AG08395 (cell line): Measurements from ENCODE around the gene PRPS2.
A peak's percentile ranks its signal among the peaks of the same experiment; 100 is the strongest.

ENCODE experiments used
- DNase-seq: peaks from one replicate; pipeline ENCODE4 v3.0.0; 2012; ENCODE audit warnings: mixed read lengths, low spot score

Gene PRPS2

GRCh38 chrX:12791257-12792228 lies at the start of gene PRPS2:
TSS of gene PRPS2 (plus strand) at chrX:12791412. CDS start at chrX:12791498, 86 bp downstream.
- DNase-seq = peak; percentile 66

DNA sequence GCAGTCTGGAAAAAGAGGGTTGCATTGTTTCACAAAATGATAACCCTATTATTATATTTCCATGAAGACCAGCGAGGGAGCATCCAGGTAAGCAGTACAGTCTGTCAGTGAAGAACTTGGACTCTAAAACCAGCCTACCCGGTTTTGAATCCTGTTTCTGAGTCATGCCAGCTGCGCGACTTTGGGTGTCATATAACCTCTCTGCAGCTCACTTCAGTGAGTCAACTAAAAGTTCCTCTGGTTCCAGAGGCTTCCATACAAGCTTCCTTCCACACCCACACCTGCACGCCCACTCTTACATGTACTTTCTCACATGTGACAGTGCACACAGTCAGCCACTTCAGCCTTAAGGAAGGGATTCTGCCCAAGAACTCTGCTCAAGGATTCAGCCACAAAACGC lies 49.8 kb upstream of the PRPS2 start:
- DNase-seq = no peak

GRCh38 chrX:12747433-12747832 lies 43.8 kb upstream of the PRPS2 start:
- DNase-seq = no peak

DNA sequence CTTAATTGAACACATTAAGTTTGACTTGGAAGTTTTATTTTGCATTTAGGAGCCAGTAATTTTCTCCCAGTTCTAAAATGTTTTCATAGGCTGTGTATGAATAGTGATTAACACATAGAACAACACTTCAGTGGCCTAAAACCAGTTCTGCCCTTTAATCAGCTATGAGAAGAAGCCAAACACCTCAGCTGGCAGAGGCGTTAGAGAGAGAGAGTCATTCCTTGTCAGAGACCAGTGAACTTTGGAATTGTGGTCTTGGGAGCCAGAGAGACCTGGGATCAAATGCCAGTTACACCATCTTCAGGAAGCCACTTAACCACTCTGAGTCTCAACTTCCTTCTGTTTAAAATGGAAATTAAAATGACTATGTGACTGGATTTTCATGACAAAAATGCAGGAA lies 39.3 kb upstream of the PRPS2 start:
- DNase-seq = no peak

- no peak for DNase-seq
These were observed 37.8 kb upstream of the PRPS2 start for GRCh38 chrX:12753366-12753765.

DNA sequence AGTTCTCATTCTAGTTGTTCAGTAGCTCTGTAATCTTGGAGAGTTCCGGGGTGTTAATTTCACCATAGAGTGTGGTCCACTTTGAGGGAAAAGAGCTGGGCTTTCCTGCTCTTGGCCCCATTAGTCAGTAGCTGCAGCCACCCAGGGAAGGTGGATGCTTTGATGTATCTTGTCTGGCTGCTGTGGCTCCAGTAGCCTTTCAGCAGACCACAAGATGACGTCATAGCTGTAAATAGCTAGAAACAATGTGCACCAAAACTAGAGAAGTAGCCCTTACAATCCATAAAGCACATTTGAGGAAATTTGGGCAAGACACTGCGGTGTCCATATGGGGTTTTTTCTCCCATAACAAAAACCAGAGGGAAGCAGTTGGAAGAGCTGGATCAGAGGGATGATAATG lies 32.9 kb upstream of the PRPS2 start:
- DNase-seq = no peak

GRCh38 chrX:12767856-12768255 lies 23.4 kb upstream of the PRPS2 start:
- no peak for DNase-seq

- no peak for DNase-seq
These were observed 22.7 kb upstream of the PRPS2 start for GRCh38 chrX:12768491-12768890.

- peak; percentile 17 for DNase-seq
These were observed 20.8 kb upstream of the PRPS2 start for GRCh38 chrX:12770440-12770839.

GRCh38 chrX:12771445-12772069 lies 19.7 kb upstream of the PRPS2 start:
- peak; percentile 26 for DNase-seq

GRCh38 chrX:12777670-12778069 lies 13.5 kb upstream of the PRPS2 start:
- DNase-seq = no peak

DNA sequence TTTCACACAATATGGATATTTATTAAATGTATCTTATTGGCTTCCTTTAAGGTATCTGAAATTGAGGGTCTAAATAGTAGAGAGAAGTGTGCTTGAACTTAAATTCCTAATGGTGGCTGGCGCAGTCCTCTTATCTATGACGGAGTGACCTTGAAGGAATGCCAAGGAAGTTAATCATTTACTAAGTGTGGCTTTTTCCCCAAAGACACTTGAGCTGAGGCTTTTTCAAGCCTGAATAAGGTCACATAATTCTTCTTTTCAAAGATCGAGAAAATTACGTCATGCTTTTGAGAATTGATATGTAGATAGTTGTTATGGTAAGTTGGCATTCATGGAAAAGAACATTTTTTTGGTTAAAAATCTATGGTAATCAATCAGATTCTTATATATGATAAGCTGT lies 11.7 kb upstream of the PRPS2 start:
- no peak for DNase-seq

- DNase-seq = no peak
These were observed 2.6 kb upstream of the PRPS2 start for GRCh38 chrX:12788645-12789044.

GRCh38 chrX:12789976-12790375 lies 1.2 kb upstream of the PRPS2 start:
- no peak for DNase-seq

DNA sequence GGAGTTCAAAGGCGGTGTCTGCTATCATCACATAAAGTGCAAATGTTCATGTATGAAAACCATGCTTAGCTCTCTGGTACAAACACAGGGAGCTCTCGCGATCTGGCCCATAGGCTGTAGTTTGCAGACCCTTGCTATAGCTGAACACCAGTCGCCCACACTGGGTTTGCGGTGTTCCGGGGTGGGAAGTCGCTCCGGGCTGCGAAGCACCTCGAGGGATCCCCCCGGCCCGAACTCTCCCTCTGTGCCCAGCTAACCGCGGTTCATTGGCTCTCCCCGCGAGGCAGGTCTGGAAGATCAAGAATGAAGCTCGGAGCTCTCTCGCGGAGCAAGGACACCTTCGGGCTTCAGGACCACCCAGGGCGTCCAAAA lies 341 bp upstream of the PRPS2 start:
- DNase-seq = no peak

- DNase-seq = no peak
These were observed 1.5 kb downstream of the PRPS2 start for GRCh38 chrX:12792711-12793110.

GRCh38 chrX:12794654-12795053 lies 3.4 kb downstream of the PRPS2 start:
- DNase-seq = no peak

DNA sequence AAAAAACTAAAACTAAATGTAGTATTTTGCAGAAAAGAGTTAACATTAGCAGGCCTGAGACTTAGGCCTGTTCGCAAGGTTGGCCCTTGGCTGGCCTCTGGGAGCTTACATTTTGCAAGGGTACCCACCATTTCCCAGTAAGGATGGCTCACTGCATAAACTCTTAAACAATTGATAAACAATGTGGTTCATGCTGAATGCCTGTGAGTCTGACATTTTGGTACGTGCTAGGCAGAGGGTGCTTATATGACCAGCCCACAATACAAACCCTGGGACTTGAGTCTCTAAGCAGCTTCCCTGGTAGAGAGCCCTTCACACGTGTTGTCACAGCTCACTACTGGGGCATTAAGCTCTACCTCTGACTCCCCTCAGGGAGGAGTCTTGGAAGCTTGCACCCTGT lies 7.4 kb downstream of the PRPS2 start:
- DNase-seq = no peak

- no peak for DNase-seq
These were observed 7.9 kb downstream of the PRPS2 start for GRCh38 chrX:12799118-12799517.

- DNase-seq = no peak
These were observed 11.5 kb downstream of the PRPS2 start for GRCh38 chrX:12802741-12803140.

DNA sequence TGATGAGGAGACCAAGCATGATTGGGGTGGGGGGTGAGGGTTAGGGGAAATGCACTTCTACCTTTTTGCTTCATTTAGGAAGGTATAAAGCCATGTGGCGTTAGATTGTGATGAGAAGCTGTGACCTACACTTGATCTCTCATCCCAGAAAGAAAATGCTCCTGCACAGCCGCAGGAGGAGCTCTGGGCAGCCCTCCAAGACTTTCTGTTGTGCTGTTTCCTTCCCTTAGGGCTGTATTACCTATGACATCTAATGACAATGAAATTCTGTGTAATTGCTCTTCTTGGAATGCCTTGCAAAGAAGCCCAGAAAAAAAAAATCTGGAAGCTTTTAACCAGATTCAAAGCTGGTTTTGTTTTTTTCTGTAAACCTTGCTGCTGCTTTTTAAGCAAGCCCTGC lies 13.4 kb downstream of the PRPS2 start:
- DNase-seq = no peak

GRCh38 chrX:12805333-12805732 lies 14.1 kb downstream of the PRPS2 start:
- no peak for DNase-seq

DNA sequence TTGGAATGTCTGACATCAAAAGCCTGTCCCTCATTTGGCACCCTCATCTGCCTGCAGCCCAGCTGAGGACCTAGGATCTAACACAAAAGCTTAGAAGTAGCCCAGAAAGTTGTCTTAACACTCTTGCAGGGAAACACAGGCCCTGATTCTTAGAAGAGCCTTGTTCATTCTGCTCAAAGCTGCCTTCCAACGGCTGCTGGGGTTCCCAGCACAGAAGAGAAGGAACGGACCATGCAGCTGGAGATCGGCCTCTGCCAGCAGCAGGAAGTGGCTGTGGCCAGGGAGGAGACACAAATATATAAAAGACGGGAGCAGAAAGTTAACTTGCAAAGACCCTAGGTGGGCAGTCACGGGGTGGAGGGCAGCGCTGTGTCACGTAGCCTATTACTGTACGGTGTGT lies 20.4 kb downstream of the PRPS2 start:
- DNase-seq = no peak

DNA sequence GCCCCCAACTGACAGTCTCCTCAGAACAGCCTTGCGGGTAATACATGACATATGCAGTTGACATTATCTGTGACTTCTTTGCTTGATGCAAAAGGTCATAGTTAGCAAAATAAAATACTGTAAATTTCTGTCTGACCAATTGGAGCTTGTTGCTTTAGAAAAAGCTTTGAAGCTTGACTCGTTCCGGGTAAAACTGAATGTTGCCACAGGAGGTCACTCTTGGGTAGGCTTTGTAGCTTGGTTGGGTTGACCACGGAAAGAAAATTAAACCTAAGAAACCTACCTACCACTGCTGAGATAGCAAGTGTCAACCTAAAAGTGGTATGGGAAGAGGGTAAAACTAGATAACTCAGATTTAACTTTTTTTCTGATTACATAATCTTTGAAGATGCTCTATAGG lies 23.2 kb downstream of the PRPS2 start:
- peak; percentile 60 for DNase-seq
